ENCODE data around the gene CD81.

The CD81 gene

GRCh38 chr11:2400069-2400761 is 23.1 kb downstream of the CD81 start, which contains the start of gene TSSC4:
Gene TSSC4, plus strand, starts transcription at chr11:2400750. Its CDS starts 1,884 bp downstream, at chr11:2402634.
- Histone ChIP-seq H3K27me3 (no peaks in the 10 kb centered on the region), H3K36me3 (peaks cover 78% of the 10 kb centered on the region), H3K9me3 (no peaks in the 10 kb centered on the region), H3K27ac (peak within 1 kb of the TSS; percentile 96), H3K9ac (peak within 1 kb of the TSS; percentile 98), H3K4me2 (peak within 1 kb of the TSS; percentile 96), H3K4me1 (peaks cover 47% of the 10 kb centered on the region), H4K20me1 (peaks cover 31% of the 10 kb centered on the region), H3K4me3 (peak within 1 kb of the TSS; percentile 97)
- TF ChIP-seq Cebpa-rat (IDR thresholded peaks at IDR 0.05) = no peak

- H3K27me3 ChIP-seq = no peaks in the 10 kb centered on the region
- H3K4me2 ChIP-seq = peak overlapping the region; percentile 87
- peak overlapping the region; percentile 97 for H3K4me3 ChIP-seq
- H3K9me3 ChIP-seq = no peaks in the 10 kb centered on the region
- peaks cover 40% of the 10 kb centered on the region for H3K4me1 ChIP-seq
- H3K27ac ChIP-seq = peak overlapping the region; percentile 96
- H3K36me3 ChIP-seq = peaks cover 72% of the 10 kb centered on the region
- peaks cover 24% of the 10 kb centered on the region for H4K20me1 ChIP-seq
- peak overlapping the region; percentile 98 for H3K9ac ChIP-seq
- no peak for TF ChIP-seq Cebpa-rat (IDR thresholded peaks at IDR 0.05)
These were observed 23.8 kb downstream of the CD81 start for GRCh38 chr11:2400762-2401435.

- peaks cover 66% of the 10 kb centered on the region for H3K36me3 ChIP-seq
- no peaks in the 10 kb centered on the region for H3K27me3 ChIP-seq
- peak overlapping the region; percentile 97 for H3K4me3 ChIP-seq
- peak overlapping the region; percentile 87 for H3K4me2 ChIP-seq
- H4K20me1 ChIP-seq = peaks cover 18% of the 10 kb centered on the region
- peaks cover 34% of the 10 kb centered on the region for H3K4me1 ChIP-seq
- H3K9me3 ChIP-seq = no peaks in the 10 kb centered on the region
- TF ChIP-seq Cebpa-rat (IDR thresholded peaks at IDR 0.05) = no peak
- peak overlapping the region; percentile 98 for H3K9ac ChIP-seq
- H3K27ac ChIP-seq = peak overlapping the region; percentile 96
These were observed 24.4 kb downstream of the CD81 start for GRCh38 chr11:2401436-2401984.

GRCh38 chr11:2402106-2402505 is 25.0 kb downstream of the CD81 start:
- Histone ChIP-seq H3K9me3 (no peaks in the 10 kb centered on the region), H3K4me3 (peak overlapping the region; percentile 97), H3K36me3 (peaks cover 60% of the 10 kb centered on the region), H3K27me3 (no peaks in the 10 kb centered on the region), H3K4me2 (peak overlapping the region; percentile 87), H3K4me1 (peaks cover 28% of the 10 kb centered on the region), H4K20me1 (peaks cover 12% of the 10 kb centered on the region), H3K27ac (peak overlapping the region; percentile 96), H3K9ac (peak overlapping the region; percentile 98)
- no peak for TF ChIP-seq Cebpa-rat (IDR thresholded peaks at IDR 0.05)

GRCh38 chr11:2402890-2403645 is 26.0 kb downstream of the CD81 start:
- no peaks in the 10 kb centered on the region for H3K27me3 ChIP-seq
- no peak overlapping the region for H3K4me2 ChIP-seq
- H3K4me3 ChIP-seq = no peak overlapping the region
- H3K9me3 ChIP-seq = no peaks in the 10 kb centered on the region
- no peak for TF ChIP-seq Cebpa-rat (IDR thresholded peaks at IDR 0.05)
- no peak overlapping the region for H3K9ac ChIP-seq
- H4K20me1 ChIP-seq = peaks cover 11% of the 10 kb centered on the region; the same call in 1 of the 2 replicates
- peaks cover 28% of the 10 kb centered on the region for H3K4me1 ChIP-seq
- peaks cover 52% of the 10 kb centered on the region for H3K36me3 ChIP-seq
- H3K27ac ChIP-seq = no peak overlapping the region

- Histone ChIP-seq H3K4me3 (no peak overlapping the region), H4K20me1 (peaks cover 11% of the 10 kb centered on the region; the same call in 1 of the 2 replicates), H3K27me3 (peaks cover 14% of the 10 kb centered on the region), H3K4me1 (peaks cover 25% of the 10 kb centered on the region), H3K4me2 (no peak overlapping the region), H3K27ac (no peak overlapping the region), H3K9ac (0 out of 2 replicates have a peak overlapping the region, but pooled peaks have one; percentile 4), H3K9me3 (no peaks in the 10 kb centered on the region), H3K36me3 (peaks cover 36% of the 10 kb centered on the region)
- no peak for TF ChIP-seq Cebpa-rat (IDR thresholded peaks at IDR 0.05)
These were observed 27.7 kb downstream of the CD81 start for GRCh38 chr11:2404735-2405196.

- Histone ChIP-seq H3K36me3 (peaks cover 36% of the 10 kb centered on the region), H3K4me1 (peaks cover 35% of the 10 kb centered on the region), H3K9me3 (no peaks in the 10 kb centered on the region), H3K27ac (no peak overlapping the region), H3K9ac (no peak overlapping the region), H3K4me2 (no peak overlapping the region), H4K20me1 (peaks cover 9% of the 10 kb centered on the region; the same call in 1 of the 2 replicates), H3K4me3 (no peak overlapping the region), H3K27me3 (peaks cover 26% of the 10 kb centered on the region)
- no peak for TF ChIP-seq Cebpa-rat (IDR thresholded peaks at IDR 0.05)
These were observed 29.3 kb downstream of the CD81 start for GRCh38 chr11:2406451-2406850.

- no peak for TF ChIP-seq Cebpa-rat (IDR thresholded peaks at IDR 0.05)
- H3K27ac ChIP-seq = no peak overlapping the region
- peaks cover 32% of the 10 kb centered on the region for H3K36me3 ChIP-seq
- H4K20me1 ChIP-seq = peaks cover 4% of the 10 kb centered on the region; the same call in 1 of the 2 replicates
- H3K4me1 ChIP-seq = peaks cover 30% of the 10 kb centered on the region
- no peak overlapping the region for H3K4me2 ChIP-seq
- peaks cover 26% of the 10 kb centered on the region for H3K27me3 ChIP-seq
- H3K4me3 ChIP-seq = no peak overlapping the region
- H3K9ac ChIP-seq = no peak overlapping the region
- no peaks in the 10 kb centered on the region for H3K9me3 ChIP-seq
These were observed 29.8 kb downstream of the CD81 start for GRCh38 chr11:2406878-2407410.

GRCh38 chr11:2408671-2409070 is 31.6 kb downstream of the CD81 start:
- TF ChIP-seq Cebpa-rat (IDR thresholded peaks at IDR 0.05) = no peak
- no peak overlapping the region for H3K27ac ChIP-seq
- peak overlapping the region; percentile 91; the same call in 1 of the 2 replicates for H3K4me2 ChIP-seq
- no peaks in the 10 kb centered on the region for H4K20me1 ChIP-seq
- H3K9ac ChIP-seq = no peak overlapping the region
- peaks cover 14% of the 10 kb centered on the region for H3K36me3 ChIP-seq
- peaks cover 26% of the 10 kb centered on the region for H3K27me3 ChIP-seq
- H3K4me1 ChIP-seq = peaks cover 36% of the 10 kb centered on the region
- H3K4me3 ChIP-seq = no peak overlapping the region
- H3K9me3 ChIP-seq = no peaks in the 10 kb centered on the region
